Keratinocyte (primary cell): ENCODE measurements around the gene B3GALNT1. TPM values are rescaled to one million over a fixed set of nuclear protein-coding genes. Genes with fewer than 3 reads are reported as not detected.

Source experiments
- DNase-seq: peaks from one replicate; pipeline ENCODE4 v3.0.0-alpha.2; 2011; ENCODE audit warnings: low read depth, missing footprints, low spot score
- FAIRE-seq: peaks from 2 replicates; lab custom pipeline; 2011; peaks lifted over from hg19 to GRCh38; lab: Jason Lieb, UNC
- H2AFZ ChIP-seq: 2 replicates; pipeline ENCODE4 v1.6.0; 2012; ENCODE audit warnings: low read length, control low read depth, inconsistent platforms; ENCODE audit not compliant: control insufficient read depth
- H3K27ac ChIP-seq: 2 replicates; pipeline ENCODE4 v1.5.1; 2011; ENCODE audit warnings: low read length; ENCODE audit not compliant: control insufficient read depth, insufficient read depth
- H3K27me3 ChIP-seq: 3 replicates; pipeline ENCODE4 v1.6.0; 2011; ENCODE audit warnings: low read length; ENCODE audit not compliant: control insufficient read depth, insufficient read depth; ENCODE audit errors: extremely low read depth
- H3K36me3 ChIP-seq, 2 experiments: 2 replicates in 1 of 2; 3 replicates in 1 of 2; pipeline ENCODE4 v1.5.1; 2011; ENCODE audit warnings: low read length in 2 of 2, mild to moderate bottlenecking in 1 of 2; ENCODE audit not compliant: control insufficient read depth in 2 of 2, insufficient read depth in 2 of 2; ENCODE audit errors: extremely low read depth in 1 of 2
- H3K4me1 ChIP-seq: 3 replicates; pipeline ENCODE4 v1.5.1; 2011; ENCODE audit warnings: low read length; ENCODE audit not compliant: control insufficient read depth, insufficient read depth; ENCODE audit errors: extremely low read depth
- H3K4me2 ChIP-seq: 3 replicates; pipeline ENCODE4 v1.6.0; 2011; ENCODE audit warnings: low read depth, low read length; ENCODE audit not compliant: control insufficient read depth, insufficient read depth; ENCODE audit errors: extremely low read depth
- H3K4me3 ChIP-seq, 3 experiments: fragments of 200-600 bp in 1 of 3; sonication (generic) in 1 of 3; 2 replicates in 2 of 3; 3 replicates in 1 of 3; pipeline ENCODE4 v1.5.1; 2011 to 2016; ENCODE audit warnings: low read length in 3 of 3, mild to moderate bottlenecking in 3 of 3, control low read depth in 2 of 3, inconsistent platforms in 1 of 3, low read depth in 1 of 3, mixed read lengths in 1 of 3, mixed run types in 1 of 3, moderate library complexity in 1 of 3; ENCODE audit not compliant: control insufficient read depth in 2 of 3, insufficient read depth in 2 of 3; ENCODE audit errors: extremely low read depth in 1 of 3
- H3K79me2 ChIP-seq: 2 replicates; pipeline ENCODE4 v1.6.0; 2012; ENCODE audit warnings: low read length; ENCODE audit not compliant: control insufficient read depth, insufficient read depth
- H3K9ac ChIP-seq: 3 replicates; pipeline ENCODE4 v1.6.0; 2011; ENCODE audit warnings: low read length; ENCODE audit not compliant: control insufficient read depth, insufficient read depth; ENCODE audit errors: extremely low read depth
- H3K9me1 ChIP-seq: 3 replicates; pipeline ENCODE4 v1.6.0; 2011; ENCODE audit warnings: low read length; ENCODE audit not compliant: control insufficient read depth, insufficient read depth; ENCODE audit errors: extremely low read depth
- H3K9me3 ChIP-seq: 2 replicates; pipeline ENCODE4 v1.5.1; 2012; ENCODE audit warnings: low read depth, low read length; ENCODE audit not compliant: control insufficient read depth
- H4K20me1 ChIP-seq: 3 replicates; pipeline ENCODE4 v1.6.0; 2011; ENCODE audit warnings: low read length; ENCODE audit not compliant: control insufficient read depth, insufficient read depth; ENCODE audit errors: extremely low read depth
- CTCF ChIP-seq, 3 experiments: IDR thresholded peaks in 1 of 3; conservative IDR thresholded peaks in 1 of 3; optimal IDR thresholded peaks in 1 of 3; 2 replicates in 2 of 3; 3 replicates in 1 of 3; pipeline versions ENCODE3 to v1.5.1; 2011; ENCODE audit warnings: low read length in 3 of 3, mild to moderate bottlenecking in 3 of 3, moderate library complexity in 2 of 3, control low read depth in 1 of 3, inconsistent platforms in 1 of 3; ENCODE audit not compliant: insufficient read depth in 2 of 3; ENCODE audit errors: extremely low read depth in 1 of 3
- EZH2 ChIP-seq: IDR thresholded peaks from one replicate; pipeline ENCODE4 v1.6.1; 2012; ENCODE audit warnings: inconsistent platforms, mild to moderate bottlenecking, low read length, moderate library complexity
- dilution Hi-C: fragments of 300-500 bp; cut with MboI; formaldehyde crosslinking; loops from one replicate; pipeline ENCODE4 v1.7.0; 2020; ENCODE audit warnings: low sequenced_read_pairs; ENCODE audit not compliant: extremely low pct_ligation_motif_present
- polyA plus RNA-seq, 5 experiments: library from polyadenylated mRNA; depleted of rRNA in 3 of 5; stranded (reverse) in 3 of 5; stranded (forward) in 1 of 5; unstranded in 1 of 5; fragments of >200 nt; gene quantifications; 1 replicate in 1 of 5; 2 replicates in 3 of 5; 3 replicates in 1 of 5; pipeline versions ENCODE4 v1.2.1 to v1.2.3, GENCODE V29; 2011 to 2012; ENCODE audit warnings: missing spikeins in 2 of 5, low read depth in 1 of 5, low replicate concordance in 1 of 5

Gene B3GALNT1
- polyA plus RNA-seq, 1 donor (not counting 4 experiments of a cell fraction or from before 2014, with no cell fraction given) = 3.6 TPM

DNA sequence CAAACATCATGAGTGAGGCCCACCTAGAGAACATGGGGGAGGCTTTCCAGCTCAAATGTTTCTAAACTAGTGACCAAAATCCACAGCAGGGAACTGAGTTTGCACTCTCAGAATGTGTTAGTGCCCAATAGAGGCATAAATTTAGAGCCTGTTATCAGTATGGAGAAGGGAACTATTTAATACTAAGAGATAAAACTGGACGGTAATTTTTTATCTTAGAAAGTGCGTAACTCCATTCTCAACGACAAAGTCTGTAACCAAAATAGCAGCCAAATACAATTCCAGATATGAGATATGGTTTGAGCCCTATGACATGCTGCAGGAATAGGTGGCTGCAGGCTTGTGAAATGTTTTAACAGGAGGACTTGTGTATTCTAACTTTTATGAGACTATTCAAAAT lies 3.5 kb downstream of the B3GALNT1 start:
- DNase-seq = no peak
- no peaks in the 10 kb centered on the region for H3K36me3 ChIP-seq
- no peak overlapping the region for H3K9ac ChIP-seq
- no peak overlapping the region for H3K4me3 ChIP-seq
- no peak for FAIRE-seq
- H3K27me3 ChIP-seq = no peaks in the 10 kb centered on the region
- no peak overlapping the region for H3K27ac ChIP-seq
- H3K4me2 ChIP-seq = no peak overlapping the region
- peaks cover 4% of the 10 kb centered on the region for H3K4me1 ChIP-seq
- no peak overlapping the region for H2AFZ ChIP-seq
- H3K79me2 ChIP-seq = no peaks in the 10 kb centered on the region
- no peaks in the 10 kb centered on the region for H3K9me1 ChIP-seq
- no peaks in the 10 kb centered on the region for H4K20me1 ChIP-seq
- no peaks in the 10 kb centered on the region for H3K9me3 ChIP-seq
- TF ChIP-seq CTCF (optimal IDR thresholded peaks at IDR 0.05 in 1 of 3, IDR thresholded peaks at IDR 0.05 in 1 of 3, conservative IDR thresholded peaks at IDR 0.05 in 1 of 3; ENCODE audit: extremely low read depth in 1 of 3, insufficient read depth in 2 of 3, low read length in 3 of 3) = no peak
- TF ChIP-seq EZH2 = no peak
- dilution Hi-C loops = no loop called here

- Histone ChIP-seq H4K20me1 (no peaks in the 10 kb centered on the region), H3K9me3 (no peaks in the 10 kb centered on the region), H3K4me3 (no peak overlapping the region), H3K79me2 (no peaks in the 10 kb centered on the region), H3K4me1 (peaks cover 4% of the 10 kb centered on the region), H3K9me1 (no peaks in the 10 kb centered on the region), H3K36me3 (no peaks in the 10 kb centered on the region), H3K27ac (no peak overlapping the region), H3K4me2 (no peak overlapping the region), H2AFZ (no peak overlapping the region), H3K9ac (no peak overlapping the region), H3K27me3 (no peaks in the 10 kb centered on the region)
- dilution Hi-C loops = no loop called here
- DNase-seq = no peak
- no peak for FAIRE-seq
- no peak for TF ChIP-seq EZH2
- TF ChIP-seq CTCF (optimal IDR thresholded peaks at IDR 0.05 in 1 of 3, IDR thresholded peaks at IDR 0.05 in 1 of 3, conservative IDR thresholded peaks at IDR 0.05 in 1 of 3; ENCODE audit: extremely low read depth in 1 of 3, insufficient read depth in 2 of 3, low read length in 3 of 3) = no peak
These were observed 4.2 kb downstream of the B3GALNT1 start for GRCh38 chr3:161100994-161101393.
